ENCODE measurements around the gene COBLL1.
A peak's percentile ranks its signal among the peaks of the same experiment; 100 is the strongest.

COBLL1 gene

GRCh38 chr2:164781394-164781793 lies 60.2 kb downstream of the COBLL1 start:
- ATAC-seq = no peak

GRCh38 chr2:164780611-164781178 lies 60.9 kb downstream of the COBLL1 start:
- ATAC-seq = no peak

GRCh38 chr2:164779383-164780057 lies 62.1 kb downstream of the COBLL1 start:
- ATAC-seq = no peak

GRCh38 chr2:164778723-164779122 lies 62.9 kb downstream of the COBLL1 start:
- ATAC-seq = no peak

- ATAC-seq = no peak
Observed at GRCh38 chr2:164777847-164778461, 63.7 kb downstream of the COBLL1 start.

GRCh38 chr2:164773635-164774034 lies 68.0 kb downstream of the COBLL1 start:
- no peak for ATAC-seq

- ATAC-seq = no peak
Observed at GRCh38 chr2:164773091-164773490, 68.5 kb downstream of the COBLL1 start.

- no peak for ATAC-seq
Observed at GRCh38 chr2:164771897-164772296, 69.7 kb downstream of the COBLL1 start.

- ATAC-seq = no peak
Observed at GRCh38 chr2:164770421-164770916, 71.2 kb downstream of the COBLL1 start.

- no peak for ATAC-seq
Observed at GRCh38 chr2:164766954-164767320, 74.7 kb downstream of the COBLL1 start.

GRCh38 chr2:164766216-164766953 lies 75.2 kb downstream of the COBLL1 start:
- no peak for ATAC-seq

- no peak for ATAC-seq
Observed at GRCh38 chr2:164764996-164765395, 76.6 kb downstream of the COBLL1 start.

GRCh38 chr2:164764474-164764873 lies 77.1 kb downstream of the COBLL1 start:
- ATAC-seq = no peak

- no peak for ATAC-seq
Observed at GRCh38 chr2:164763431-164763830, 78.2 kb downstream of the COBLL1 start.

- peak; percentile 28 to 48 for ATAC-seq
Observed at GRCh38 chr2:164761737-164762460, 79.7 kb downstream of the COBLL1 start.

GRCh38 chr2:164761201-164761600 lies 80.4 kb downstream of the COBLL1 start:
- peak; percentile 61 to 66 for ATAC-seq

- no peak for ATAC-seq
Observed at GRCh38 chr2:164760179-164760578, 81.4 kb downstream of the COBLL1 start.

- no peak for ATAC-seq
Observed at GRCh38 chr2:164757934-164758695, 83.5 kb downstream of the COBLL1 start.

GRCh38 chr2:164756773-164757172 lies 84.8 kb downstream of the COBLL1 start:
- ATAC-seq = no peak

- ATAC-seq = no peak
Observed at GRCh38 chr2:164755952-164756351, 85.7 kb downstream of the COBLL1 start.

- ATAC-seq = peak in 1 of 2 donors; percentile 41
Observed at GRCh38 chr2:164754157-164755093, 87.2 kb downstream of the COBLL1 start.

All from activated CD4-positive, CD25-positive, alpha-beta regulatory T cell treated with anti-CD3 and anti-CD28 coated beads, Interleukin-2, amount 50 U/mL, for 24 hours (primary cell).